GM12801 (cell line): ENCODE data around the gene NKIRAS2.

ENCODE experiments used
- TF ChIP-seq, protein P1 (sequence below): IDR thresholded peaks from one replicate; pipeline ENCODE4 v1.5.1; 2011; ENCODE audit warnings: control low read depth; ENCODE audit not compliant: insufficient read length; ENCODE audit errors: extremely low read depth

The NKIRAS2 gene

GRCh38 chr17:42000413-42001133 is 19.3 kb upstream of the NKIRAS2 start:
- TF ChIP-seq, protein P1, sequence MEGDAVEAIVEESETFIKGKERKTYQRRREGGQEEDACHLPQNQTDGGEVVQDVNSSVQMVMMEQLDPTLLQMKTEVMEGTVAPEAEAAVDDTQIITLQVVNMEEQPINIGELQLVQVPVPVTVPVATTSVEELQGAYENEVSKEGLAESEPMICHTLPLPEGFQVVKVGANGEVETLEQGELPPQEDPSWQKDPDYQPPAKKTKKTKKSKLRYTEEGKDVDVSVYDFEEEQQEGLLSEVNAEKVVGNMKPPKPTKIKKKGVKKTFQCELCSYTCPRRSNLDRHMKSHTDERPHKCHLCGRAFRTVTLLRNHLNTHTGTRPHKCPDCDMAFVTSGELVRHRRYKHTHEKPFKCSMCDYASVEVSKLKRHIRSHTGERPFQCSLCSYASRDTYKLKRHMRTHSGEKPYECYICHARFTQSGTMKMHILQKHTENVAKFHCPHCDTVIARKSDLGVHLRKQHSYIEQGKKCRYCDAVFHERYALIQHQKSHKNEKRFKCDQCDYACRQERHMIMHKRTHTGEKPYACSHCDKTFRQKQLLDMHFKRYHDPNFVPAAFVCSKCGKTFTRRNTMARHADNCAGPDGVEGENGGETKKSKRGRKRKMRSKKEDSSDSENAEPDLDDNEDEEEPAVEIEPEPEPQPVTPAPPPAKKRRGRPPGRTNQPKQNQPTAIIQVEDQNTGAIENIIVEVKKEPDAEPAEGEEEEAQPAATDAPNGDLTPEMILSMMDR = no peak

- TF ChIP-seq, protein P1 = no peak
Measured at GRCh38 chr17:42001729-42002128, 18.2 kb upstream of the NKIRAS2 start.

GRCh38 chr17:42002175-42002791 is 17.6 kb upstream of the NKIRAS2 start:
- TF ChIP-seq, protein P1 = no peak

- TF ChIP-seq, protein P1 = no peak
Measured at GRCh38 chr17:42002792-42003301, 17.0 kb upstream of the NKIRAS2 start.

GRCh38 chr17:42005166-42005565 is 14.7 kb upstream of the NKIRAS2 start:
- TF ChIP-seq, protein P1 = no peak

GRCh38 chr17:42009170-42009569 is 10.7 kb upstream of the NKIRAS2 start:
- TF ChIP-seq, protein P1 = no peak

DNA sequence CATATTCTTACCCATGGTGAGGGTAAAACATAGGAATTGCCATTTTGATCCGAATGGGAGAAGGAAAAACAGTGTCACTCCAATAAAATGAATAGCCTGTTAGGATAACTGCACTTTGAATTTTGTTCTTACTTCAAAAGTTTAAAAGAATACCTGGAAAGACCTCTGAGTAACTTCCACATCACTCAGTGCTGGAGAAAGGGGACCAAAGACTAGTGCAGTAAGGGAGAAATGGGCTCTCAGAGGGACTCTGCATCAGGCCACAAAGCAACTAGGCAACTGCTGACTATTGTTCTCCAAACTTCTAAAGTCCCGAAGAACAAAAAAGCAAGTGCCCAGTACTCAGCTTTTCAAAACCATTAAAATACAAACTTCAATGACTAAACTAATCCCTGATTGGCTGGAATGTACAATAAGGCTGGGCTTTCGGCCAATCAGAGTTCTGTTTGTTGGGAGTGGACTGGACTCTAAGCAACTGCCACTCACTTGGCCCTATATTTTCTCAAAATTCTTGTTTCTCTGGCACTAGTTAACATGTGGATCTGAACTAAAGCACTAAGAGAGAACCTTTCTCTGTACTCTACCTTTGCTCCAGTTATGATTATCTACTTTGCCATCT is 8.9 kb upstream of the NKIRAS2 start:
- TF ChIP-seq, protein P1 = no peak
